ENCODE measurements around the gene RPL22.

- TF ChIP-seq POLR2A (IDR thresholded peaks at IDR 0.05) (no peak), CTCF (IDR thresholded peaks at IDR 0.05) (no peak)
These were observed 14.2 kb downstream of the RPL22 start for GRCh38 chr1:6185151-6185550.

Data from heart left ventricle (tissue), 13 donors.